NT2/D1 (cell line): ENCODE results near the gene STX8.

ENCODE experiments used
- SUZ12 ChIP-seq: IDR thresholded peaks from 2 replicates; pipeline ENCODE4 v1.6.1; 2011; ENCODE audit not compliant: insufficient read length, insufficient read depth; ENCODE audit errors: extremely low read depth
- YY1 ChIP-seq: IDR thresholded peaks from 2 replicates; pipeline ENCODE4 v1.6.1; 2011; ENCODE audit not compliant: insufficient read length, insufficient read depth
- ZNF274 ChIP-seq: IDR thresholded peaks from 2 replicates; pipeline ENCODE4 v1.6.1; 2011; ENCODE audit warnings: mild to moderate bottlenecking, low read depth, low read length

- TF ChIP-seq YY1 = no peak
- no peak for TF ChIP-seq SUZ12
- TF ChIP-seq ZNF274 = no peak
Measured at GRCh38 chr17:9571201-9571600, 4.4 kb downstream of the STX8 start.
